Measurements from ENCODE around the gene KLHDC4. TPM values are rescaled to one million over a fixed set of nuclear protein-coding genes. Genes with fewer than 3 reads are reported as not detected.

KLHDC4 gene
- total and polyA plus RNA-seq, 2 of the 4 experiments (the other 2 are of a cell fraction) = 13.6 to 19.0 TPM

DNA sequence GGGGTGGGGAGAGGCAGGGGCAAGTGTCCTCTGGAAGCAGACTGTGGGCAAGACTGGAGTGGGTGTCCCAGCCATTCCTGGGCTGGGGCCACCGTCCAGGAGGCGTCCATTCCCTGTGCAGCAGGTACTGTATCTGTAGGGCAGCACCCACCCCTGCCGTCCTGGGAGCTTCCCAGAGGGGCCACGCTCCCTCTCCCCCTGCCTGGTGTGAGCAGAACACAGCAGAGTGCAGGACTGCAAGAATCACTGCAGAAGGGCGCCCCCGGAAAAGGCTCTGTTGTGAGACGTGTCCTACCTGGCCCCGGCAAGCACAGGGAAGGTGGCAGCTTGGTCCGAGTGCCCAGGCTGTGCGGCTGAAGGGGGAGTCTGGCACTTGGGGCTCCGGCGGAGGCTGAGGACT is 70.3 kb downstream of the KLHDC4 start:
- Histone ChIP-seq H2BK20ac (ENCODE audit: low read depth, low read length) (no peak overlapping the region), H3K4me2 (ENCODE audit: low read depth, low read length) (no peak overlapping the region), H3K18ac (ENCODE audit: low read depth, low read length) (no peak overlapping the region), H3K9ac (ENCODE audit: low read depth, low read length) (no peak overlapping the region), H3K4me1 (ENCODE audit: control insufficient read depth, insufficient read depth, low read length) (no peaks in the 10 kb centered on the region), H3K9me3 (ENCODE audit: control insufficient read depth, insufficient read depth, low read length) (no peaks in the 10 kb centered on the region), H4K5ac (ENCODE audit: low read depth, low read length) (no peak overlapping the region), H3K36me3 (ENCODE audit: control insufficient read depth, insufficient read depth, low read length) (peaks cover 7% of the 10 kb centered on the region; the same call in 1 of the 2 replicates), H3K4me3 (ENCODE audit: insufficient read depth, low read depth, low read length) (no peak overlapping the region), H3K14ac (replicated peaks; ENCODE audit: low read depth, low read length) (no peak overlapping the region), H3K9me1 (ENCODE audit: insufficient read depth, low read length) (no peaks in the 10 kb centered on the region), H2AFZ (replicated peaks; ENCODE audit: low read length, poor library complexity) (peak overlapping the region; percentile 56), H3K79me1 (ENCODE audit: low read depth in 1 of 2, low read length in 2 of 2) (no peaks in the 10 kb centered on the region), H3K56ac (ENCODE audit: extremely low read depth, insufficient read depth, low read length) (no peak overlapping the region), H2AK9ac (replicated peaks; ENCODE audit: low read depth, low read length, poor library complexity) (peak overlapping the region; percentile 28), H4K8ac (ENCODE audit: low read depth in 2 of 2, low read length in 2 of 2) (no peak overlapping the region), H2BK120ac (ENCODE audit: low read depth, low read length) (no peak overlapping the region), H3K4ac (ENCODE audit: low read depth, low read length) (no peak overlapping the region), H2AK5ac (ENCODE audit: low read depth, low read length) (no peak overlapping the region), H3K27me3 (ENCODE audit: control insufficient read depth, insufficient read depth, low read length) (no peaks in the 10 kb centered on the region; the same call in 1 of the 2 replicates), H4K91ac (ENCODE audit: insufficient read depth, low read depth, low read length) (no peak overlapping the region), H3K23ac (ENCODE audit: low read depth, low read length) (no peak overlapping the region), H3K27ac (ENCODE audit: insufficient read depth, low read length) (no peak overlapping the region), H2BK5ac (ENCODE audit: low read depth, low read length, poor library complexity, severe bottlenecking) (no peak overlapping the region), H2BK15ac (ENCODE audit: low read depth, low read length) (no peak overlapping the region), H4K20me1 (ENCODE audit: insufficient read depth, low read length) (peaks cover 3% of the 10 kb centered on the region; the same call in 1 of the 2 replicates)
- intact Hi-C loops (cut with micrococcal nuclease) (no loop called here), dilution Hi-C loops (cut with HindIII; ENCODE audit: low sequenced_read_pairs, unreplicated experiment) (no loop called here), in situ Hi-C loops (cut with MboI; ENCODE audit: low sequenced_read_pairs) (no loop called here)
- POLR2A ChIA-PET (ENCODE audit: unreplicated experiment) = no interaction called here
- WGBS, 2 experiments (ENCODE audit: extremely low coverage in 2 of 2, insufficient read length in 1 of 2) = 91% methylated on average over 8 of the region's 12 CpGs; no CpG with 5 or more reads in 1 of the 2 experiments
- ATAC-seq (ENCODE audit: low read depth) (no peak), DNase-seq (no peak)
- TF ChIP-seq ELK1 (IDR thresholded peaks at IDR 0.05; ENCODE audit: borderline replicate concordance, low read depth, low read length) (no peak), FOS (IDR thresholded peaks at IDR 0.05; ENCODE audit: low read depth, low read length) (no peak), MAFK (IDR thresholded peaks at IDR 0.05; ENCODE audit: low read depth, low read length) (no peak), SMC3 (IDR thresholded peaks at IDR 0.05; ENCODE audit: low read depth, low read length) (no peak)
- BruUV-seq (replicated peaks) = no TSS peak
- CTCF ChIA-PET = no interaction called here

All from IMR-90 (cell line).